H9 (cell line): Measurements from ENCODE around the gene DCST1. TPM values are rescaled to one million over a fixed set of nuclear protein-coding genes. Genes with fewer than 3 reads are reported as not detected.

ENCODE experiments used
- DNase-seq: peaks from one replicate; pipeline ENCODE4 v3.0.0-alpha.2; 2017
- H2AFZ ChIP-seq: one replicate; pipeline ENCODE4 v1.6.1; 2013; ENCODE audit warnings: mild to moderate bottlenecking, low read length, control low read depth, moderate library complexity
- H2AK5ac ChIP-seq: 2 replicates; pipeline ENCODE4 v1.6.1; 2013; ENCODE audit warnings: low read length, control low read depth, mixed read lengths; ENCODE audit not compliant: insufficient read length
- H2BK120ac ChIP-seq: one replicate; pipeline ENCODE4 v1.6.1; 2013; ENCODE audit warnings: low read depth, mild to moderate bottlenecking, low read length, control low read depth, inconsistent platforms; ENCODE audit not compliant: poor library complexity, severe bottlenecking
- H2BK12ac ChIP-seq: 2 replicates; pipeline ENCODE4 v1.6.1; 2013; ENCODE audit warnings: low read length, control low read depth, mixed read lengths, low read depth; ENCODE audit not compliant: insufficient read length
- H2BK15ac ChIP-seq: 2 replicates; pipeline ENCODE4 v1.6.1; 2013; ENCODE audit warnings: low read depth, low read length, control low read depth
- H2BK20ac ChIP-seq: one replicate; pipeline ENCODE4 v1.6.1; 2013; ENCODE audit warnings: low read depth, mild to moderate bottlenecking, low read length, control low read depth, inconsistent platforms; ENCODE audit not compliant: poor library complexity, severe bottlenecking
- H2BK5ac ChIP-seq: 2 replicates; pipeline ENCODE4 v1.6.1; 2013; ENCODE audit warnings: low read length, control low read depth, mixed read lengths; ENCODE audit not compliant: insufficient read length
- H3K14ac ChIP-seq: 2 replicates; pipeline ENCODE4 v1.6.1; 2013; ENCODE audit warnings: low read length, control low read depth; ENCODE audit not compliant: insufficient read depth
- H3K18ac ChIP-seq: 2 replicates; pipeline ENCODE4 v1.6.1; 2013; ENCODE audit warnings: low read depth, mild to moderate bottlenecking, mixed read lengths, low read length, control low read depth; ENCODE audit not compliant: insufficient read length
- H3K23ac ChIP-seq: 2 replicates; pipeline ENCODE4 v1.6.1; 2013; ENCODE audit warnings: low read length, control low read depth, mixed read lengths, low read depth; ENCODE audit not compliant: insufficient read length
- H3K23me2 ChIP-seq: 2 replicates; pipeline ENCODE4 v1.6.1; 2013; ENCODE audit warnings: low read depth, mild to moderate bottlenecking, mixed read lengths, low read length, control low read depth; ENCODE audit not compliant: insufficient read length, poor library complexity, severe bottlenecking
- H3K27ac ChIP-seq: 2 replicates; pipeline ENCODE4 v1.5.1; 2013; ENCODE audit warnings: low read length, control low read depth, mixed read lengths, low read depth; ENCODE audit not compliant: insufficient read length
- H3K27me3 ChIP-seq: 2 replicates; pipeline ENCODE4 v1.6.1; 2013; ENCODE audit warnings: low read length, control low read depth, inconsistent platforms; ENCODE audit not compliant: insufficient read depth
- H3K4ac ChIP-seq: 2 replicates; pipeline ENCODE4 v1.6.1; 2013; ENCODE audit warnings: low read depth, mild to moderate bottlenecking, control low read depth, inconsistent platforms, low read length, moderate library complexity
- H3K4me1 ChIP-seq: 2 replicates; pipeline ENCODE4 v1.6.1; 2013; ENCODE audit warnings: low read length, control low read depth, inconsistent platforms; ENCODE audit not compliant: insufficient read depth
- H3K4me2 ChIP-seq: 2 replicates; pipeline ENCODE4 v1.6.1; 2013; ENCODE audit warnings: low read length, control low read depth, mixed read lengths; ENCODE audit not compliant: insufficient read length, insufficient read depth
- H3K56ac ChIP-seq: 2 replicates; pipeline ENCODE4 v1.6.1; 2013; ENCODE audit warnings: low read depth, mild to moderate bottlenecking, mixed read lengths, low read length, control low read depth; ENCODE audit not compliant: insufficient read length
- H3K79me1 ChIP-seq: 2 replicates; pipeline ENCODE4 v1.6.1; 2013; ENCODE audit warnings: low read depth, mild to moderate bottlenecking, moderate library complexity, low read length, control low read depth, inconsistent platforms; ENCODE audit not compliant: insufficient read depth, poor library complexity, severe bottlenecking
- H3K79me2 ChIP-seq: 2 replicates; pipeline ENCODE4 v1.6.1; 2013; ENCODE audit warnings: low read length, control low read depth, inconsistent platforms; ENCODE audit not compliant: insufficient read depth
- H3K9ac ChIP-seq: 2 replicates; pipeline ENCODE4 v1.6.1; 2013; ENCODE audit warnings: low read length, control low read depth, mixed read lengths; ENCODE audit not compliant: insufficient read length; ENCODE audit errors: extremely low read depth
- H3K9me3 ChIP-seq: one replicate; pipeline ENCODE4 v1.6.1; 2013; ENCODE audit warnings: low read depth, low read length, inconsistent platforms; ENCODE audit not compliant: control insufficient read depth
- H3T11ph ChIP-seq: one replicate; pipeline ENCODE4 v1.6.1; 2013; ENCODE audit warnings: mild to moderate bottlenecking, low read length, control low read depth, inconsistent platforms
- H4K20me1 ChIP-seq: one replicate; pipeline ENCODE4 v1.6.1; 2013; ENCODE audit not compliant: control insufficient read depth, insufficient read length, insufficient read depth
- H4K5ac ChIP-seq: 2 replicates; pipeline ENCODE4 v1.6.1; 2013; ENCODE audit warnings: low read depth, mild to moderate bottlenecking, mixed read lengths, low read length, control low read depth; ENCODE audit not compliant: insufficient read length
- H4K8ac ChIP-seq: replicated peaks from 2 replicates; pipeline ENCODE4 v1.6.1; 2013; ENCODE audit warnings: low read length, control low read depth, mixed read lengths, low read depth; ENCODE audit not compliant: insufficient read length
- H4K91ac ChIP-seq: 2 replicates; pipeline ENCODE4 v1.6.1; 2013; ENCODE audit warnings: low read depth, mild to moderate bottlenecking, moderate library complexity, mixed read lengths, low read length, control low read depth; ENCODE audit not compliant: insufficient read length
- H3K27ac Mint-ChIP-seq, 3 experiments: 2 replicates in 2 of 3; 3 replicates in 1 of 3; pipeline ENCODE4 v1.8.0; 2020 to 2021; ENCODE audit warnings: mixed read lengths in 3 of 3, mild to moderate bottlenecking in 1 of 3, moderate library complexity in 1 of 3
- H3K27me3 Mint-ChIP-seq: 2 replicates; pipeline ENCODE4 v1.8.0; 2021; ENCODE audit warnings: low read depth, mild to moderate bottlenecking, moderate library complexity, mixed read lengths
- H3K36me3 Mint-ChIP-seq, 3 experiments: 2 replicates in 2 of 3; 3 replicates in 1 of 3; pipeline ENCODE4 v1.8.0; 2020 to 2021; ENCODE audit warnings: low read depth in 3 of 3, mixed read lengths in 3 of 3; ENCODE audit not compliant: insufficient read depth in 1 of 3
- H3K4me1 Mint-ChIP-seq, 2 experiments: 2 replicates each; pipeline ENCODE4 v1.8.0; 2020; ENCODE audit warnings: mixed read lengths in 2 of 2
- H3K4me3 Mint-ChIP-seq, 2 experiments: 2 replicates in 1 of 2; 3 replicates in 1 of 2; pipeline ENCODE4 v1.8.0; 2020 to 2021; ENCODE audit warnings: mild to moderate bottlenecking in 2 of 2, mixed read lengths in 2 of 2, moderate library complexity in 1 of 2
- H3K9me3 Mint-ChIP-seq, 2 experiments: 2 replicates in 1 of 2; 3 replicates in 1 of 2; pipeline ENCODE4 v1.8.0; 2020; ENCODE audit warnings: mild to moderate bottlenecking in 2 of 2, mixed read lengths in 2 of 2, moderate library complexity in 1 of 2
- WGBS: extraction: QIAGEN DNeasy Blood & Tissue Kit; methylation state at CpG from one replicate; pipeline ENCODE4 v1.1.7; 2013; ENCODE audit warnings: missing lambda C conversion rate, low lambda C conversion rate, mixed read lengths; ENCODE audit not compliant: insufficient read length; ENCODE audit errors: extremely low coverage; 5-methylcytosine and 5-hydroxymethylcytosine counted together
- total RNA-seq: library from RNA; stranded (reverse); gene quantifications from 2 replicates; pipeline ENCODE4 v1.2.1, GENCODE V29; 2021
- TF ChIP-seq, protein P1 (sequence below): fragments of 200-600 bp; sonication (generic); conservative IDR thresholded peaks from 3 replicates; pipeline ENCODE4 v1.8.0; 2021; ENCODE audit warnings: antibody characterized with exemption, mild to moderate bottlenecking

DCST1 gene
- total RNA-seq, 1 experiment from 2014 or later = not detected

DNA sequence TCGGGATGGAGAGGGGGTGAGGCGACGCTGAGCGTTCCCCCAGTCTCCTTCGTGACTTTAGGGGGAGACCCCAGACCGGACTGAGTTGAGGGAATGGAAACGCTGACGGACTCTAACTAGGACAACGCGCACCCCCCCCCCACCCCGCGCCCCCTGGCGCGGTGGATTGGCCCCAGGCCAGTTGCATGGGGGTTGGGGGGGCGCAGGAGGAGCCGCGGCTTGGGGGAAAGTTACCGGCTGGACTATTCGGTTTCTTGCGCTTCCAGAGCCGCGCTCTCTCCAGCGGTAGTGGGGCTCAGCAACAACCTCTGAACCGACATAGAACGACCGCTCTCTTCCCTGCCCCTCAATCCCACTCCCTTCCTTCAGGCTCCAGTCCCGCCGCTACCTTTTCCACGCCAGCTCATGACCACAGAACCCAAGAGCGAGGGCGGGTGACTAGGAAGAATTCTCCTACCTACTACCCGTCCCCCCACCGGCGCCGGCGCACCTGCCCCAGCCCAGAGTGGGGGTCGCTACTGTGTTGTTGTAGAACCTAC, 30.3 kb upstream of the DCST1 start:
- no peak overlapping the region for H3K23ac ChIP-seq
- no peaks in the 10 kb centered on the region; the same call in 1 of the 2 replicates for H3K79me2 ChIP-seq
- no peak overlapping the region for H2BK12ac ChIP-seq
- Mint-ChIP-seq H3K9me3 (peaks cover 0 to 2% of the 10 kb centered on the region in 2 experiments; a peak in 3 of 5 replicates), H3K27me3 (no peaks in the 10 kb centered on the region), H3K4me3 (peak overlapping the region; percentile 93 to 97), H3K27ac (peak overlapping the region; percentile 92 to 95 (median 93); a peak in 6 of 7 replicates), H3K36me3 (no peaks in the 10 kb centered on the region; a peak in 2 of 7 replicates), H3K4me1 (peaks cover 33 to 41% of the 10 kb centered on the region in 2 experiments)
- H3K4me1 ChIP-seq = peaks cover 5% of the 10 kb centered on the region; the same call in 1 of the 2 replicates
- peak overlapping the region; percentile 36 for H3K9ac ChIP-seq
- H3K23me2 ChIP-seq = peaks cover 26% of the 10 kb centered on the region
- no peak overlapping the region for H2BK15ac ChIP-seq
- DNase-seq = peak; percentile 42
- no peak overlapping the region for H2AFZ ChIP-seq
- H4K91ac ChIP-seq = no peak overlapping the region
- peak overlapping the region; percentile 74 for H3K4me2 ChIP-seq
- no peak overlapping the region for H2BK20ac ChIP-seq
- H3K56ac ChIP-seq = no peak overlapping the region
- no peak overlapping the region for H2AK5ac ChIP-seq
- H4K5ac ChIP-seq = no peak overlapping the region
- H3T11ph ChIP-seq = no peak overlapping the region
- no peaks in the 10 kb centered on the region for H3K79me1 ChIP-seq
- no peak overlapping the region for H3K4ac ChIP-seq
- H4K8ac ChIP-seq = no peak overlapping the region
- TF ChIP-seq, protein P1, sequence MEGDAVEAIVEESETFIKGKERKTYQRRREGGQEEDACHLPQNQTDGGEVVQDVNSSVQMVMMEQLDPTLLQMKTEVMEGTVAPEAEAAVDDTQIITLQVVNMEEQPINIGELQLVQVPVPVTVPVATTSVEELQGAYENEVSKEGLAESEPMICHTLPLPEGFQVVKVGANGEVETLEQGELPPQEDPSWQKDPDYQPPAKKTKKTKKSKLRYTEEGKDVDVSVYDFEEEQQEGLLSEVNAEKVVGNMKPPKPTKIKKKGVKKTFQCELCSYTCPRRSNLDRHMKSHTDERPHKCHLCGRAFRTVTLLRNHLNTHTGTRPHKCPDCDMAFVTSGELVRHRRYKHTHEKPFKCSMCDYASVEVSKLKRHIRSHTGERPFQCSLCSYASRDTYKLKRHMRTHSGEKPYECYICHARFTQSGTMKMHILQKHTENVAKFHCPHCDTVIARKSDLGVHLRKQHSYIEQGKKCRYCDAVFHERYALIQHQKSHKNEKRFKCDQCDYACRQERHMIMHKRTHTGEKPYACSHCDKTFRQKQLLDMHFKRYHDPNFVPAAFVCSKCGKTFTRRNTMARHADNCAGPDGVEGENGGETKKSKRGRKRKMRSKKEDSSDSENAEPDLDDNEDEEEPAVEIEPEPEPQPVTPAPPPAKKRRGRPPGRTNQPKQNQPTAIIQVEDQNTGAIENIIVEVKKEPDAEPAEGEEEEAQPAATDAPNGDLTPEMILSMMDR = no peak
- H3K14ac ChIP-seq = peak overlapping the region; percentile 32
- WGBS = no CpG with 5 or more reads among the region's 37 CpGs
- H2BK120ac ChIP-seq = no peak overlapping the region
- no peaks in the 10 kb centered on the region for H3K9me3 ChIP-seq
- H3K27me3 ChIP-seq = no peaks in the 10 kb centered on the region
- no peak overlapping the region for H3K18ac ChIP-seq
- no peaks in the 10 kb centered on the region for H4K20me1 ChIP-seq
- H3K27ac ChIP-seq = no peak overlapping the region
- H2BK5ac ChIP-seq = no peak overlapping the region
